GM18868 (cell line): ENCODE data around the gene SORCS2.

Experiments used
- ATAC-seq: cut with Tn5 transposase; IDR thresholded peaks from one replicate; pipeline ENCODE4 v1.9.1; 2021; ENCODE audit warnings: mild to moderate bottlenecking, moderate library complexity; ENCODE audit not compliant: unreplicated experiment

SORCS2 gene

DNA sequence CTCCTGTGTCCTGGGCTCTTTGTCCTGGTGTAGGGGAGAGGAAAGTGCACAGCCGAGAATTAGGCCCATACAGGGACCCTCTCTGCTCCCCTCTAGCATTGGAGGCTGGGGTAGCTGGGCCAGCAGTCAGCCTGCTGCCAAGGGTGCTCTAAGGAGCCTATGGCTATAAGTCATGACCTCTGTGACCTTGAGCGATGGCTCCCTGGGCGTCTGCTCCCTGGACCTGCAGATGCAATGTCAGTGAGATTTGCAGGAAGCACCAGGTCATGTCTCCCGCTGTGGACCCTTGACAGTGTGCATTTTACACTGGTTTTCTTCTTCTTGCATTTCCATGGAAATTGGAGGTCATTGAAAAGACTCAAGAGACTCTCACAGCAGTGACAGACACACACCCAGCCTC lies 476.5 kb downstream of the SORCS2 start:
- ATAC-seq: no peak

DNA sequence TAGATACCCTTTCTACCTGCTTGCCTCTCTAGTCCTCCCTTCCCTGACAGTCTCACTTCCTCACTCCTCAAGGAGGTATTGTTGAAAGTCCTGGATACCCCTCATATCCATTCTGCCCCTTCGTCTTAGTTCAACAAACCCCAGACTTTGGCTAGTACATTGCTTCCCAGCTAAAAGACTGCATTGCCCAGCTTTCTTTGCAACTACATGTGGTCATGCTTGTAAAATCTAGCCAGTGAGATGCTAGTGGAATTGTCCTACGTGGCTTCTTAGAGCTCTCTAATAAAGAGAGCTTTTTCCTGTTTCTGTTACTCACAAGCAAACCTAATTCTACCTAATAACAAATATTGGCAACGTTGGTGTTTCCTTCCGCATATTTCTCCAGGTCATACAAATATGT lies 480.3 kb downstream of the SORCS2 start:
- no peak for ATAC-seq

DNA sequence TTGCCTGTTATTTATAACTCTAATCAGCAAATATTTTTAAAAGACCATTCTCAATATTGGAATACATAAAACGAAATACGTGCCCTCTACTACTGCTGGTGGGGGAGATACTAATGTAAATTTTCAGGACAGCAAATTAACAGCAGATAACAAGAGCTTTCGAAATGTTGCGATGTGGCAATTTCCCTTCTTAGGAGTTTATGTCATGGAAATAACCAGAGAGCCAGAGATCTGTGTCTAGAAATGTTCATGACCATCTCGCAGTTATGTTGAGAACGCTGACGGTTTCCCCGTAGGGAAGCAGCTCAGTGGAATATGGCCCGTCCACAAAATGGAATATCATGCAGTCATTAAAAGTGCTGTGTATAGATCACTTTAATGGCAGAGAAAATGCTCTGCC lies 480.8 kb downstream of the SORCS2 start:
- ATAC-seq: no peak

DNA sequence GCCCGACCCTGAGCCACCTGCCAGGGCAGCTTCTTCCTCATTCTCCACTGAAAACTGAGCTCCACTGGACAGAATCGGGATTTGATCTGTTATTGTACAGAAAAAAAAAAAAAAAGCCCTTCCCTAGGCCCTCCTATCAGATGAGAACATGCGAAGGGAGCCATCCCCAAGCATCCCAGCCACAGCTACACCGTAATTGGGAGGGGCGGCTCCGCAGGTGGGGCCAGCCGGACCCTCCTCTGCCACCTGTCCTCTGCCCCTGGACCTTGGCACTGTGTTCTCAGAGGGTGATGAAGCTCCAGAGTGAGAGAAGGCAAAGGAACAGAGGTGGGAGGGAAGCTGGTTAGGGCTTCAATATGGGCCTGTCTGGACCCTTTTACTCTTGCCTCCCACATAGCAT lies 482.4 kb downstream of the SORCS2 start:
- no peak for ATAC-seq

DNA sequence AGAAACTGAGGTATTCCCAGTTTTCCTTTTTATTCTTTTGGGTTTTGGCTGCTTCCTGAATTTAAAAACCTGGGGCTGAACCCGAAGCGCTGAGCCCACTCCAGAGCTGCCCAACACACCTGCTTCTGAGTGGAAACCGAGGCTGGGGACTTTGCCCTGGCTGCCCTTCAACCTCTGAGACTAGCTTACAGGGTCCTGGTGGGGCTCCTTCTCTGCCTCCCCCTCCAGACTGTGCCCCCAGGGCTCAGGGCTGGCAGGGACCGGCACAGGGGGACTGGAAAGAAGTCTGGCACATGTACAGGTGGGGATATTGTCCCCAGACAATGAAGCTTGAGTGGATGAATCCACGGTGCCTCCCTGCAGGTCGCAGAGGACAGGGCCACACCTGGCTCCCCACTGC lies 482.8 kb downstream of the SORCS2 start:
- ATAC-seq: no peak

DNA sequence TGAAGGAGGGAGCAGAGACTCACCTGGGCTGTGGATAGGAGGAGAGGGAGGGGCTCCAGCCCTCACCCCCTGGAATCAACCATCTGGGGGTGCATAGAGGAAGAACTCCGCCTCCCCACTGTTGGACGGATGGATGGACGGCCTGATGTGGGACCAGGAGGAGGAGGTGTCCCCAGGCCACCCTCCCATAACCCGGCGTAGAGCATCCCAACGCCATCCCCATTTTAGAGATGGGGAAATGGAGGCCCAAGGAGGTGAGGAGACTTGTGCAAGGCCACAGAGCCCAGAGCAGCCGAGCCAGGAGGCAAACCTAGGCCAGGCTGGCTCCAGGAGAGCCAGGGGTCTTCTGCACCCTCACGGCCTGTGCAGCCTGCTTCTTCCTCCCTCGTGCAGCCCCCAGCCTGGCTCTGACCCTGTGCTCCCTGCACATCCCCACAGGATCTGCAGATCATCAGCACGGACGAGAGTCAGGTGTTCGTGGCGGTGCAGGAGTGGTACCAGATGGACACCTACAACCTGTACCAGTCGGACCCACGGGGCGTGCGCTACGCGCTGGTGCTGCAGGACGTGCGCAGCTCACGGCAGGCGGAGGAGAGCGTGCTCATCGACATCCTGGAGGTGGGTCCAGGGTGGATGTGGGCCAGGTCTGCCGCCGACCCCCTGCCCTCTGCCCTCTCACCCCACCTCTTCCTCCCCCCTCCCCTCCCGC lies 483.4 kb downstream of the SORCS2 start:
- no peak for ATAC-seq

DNA sequence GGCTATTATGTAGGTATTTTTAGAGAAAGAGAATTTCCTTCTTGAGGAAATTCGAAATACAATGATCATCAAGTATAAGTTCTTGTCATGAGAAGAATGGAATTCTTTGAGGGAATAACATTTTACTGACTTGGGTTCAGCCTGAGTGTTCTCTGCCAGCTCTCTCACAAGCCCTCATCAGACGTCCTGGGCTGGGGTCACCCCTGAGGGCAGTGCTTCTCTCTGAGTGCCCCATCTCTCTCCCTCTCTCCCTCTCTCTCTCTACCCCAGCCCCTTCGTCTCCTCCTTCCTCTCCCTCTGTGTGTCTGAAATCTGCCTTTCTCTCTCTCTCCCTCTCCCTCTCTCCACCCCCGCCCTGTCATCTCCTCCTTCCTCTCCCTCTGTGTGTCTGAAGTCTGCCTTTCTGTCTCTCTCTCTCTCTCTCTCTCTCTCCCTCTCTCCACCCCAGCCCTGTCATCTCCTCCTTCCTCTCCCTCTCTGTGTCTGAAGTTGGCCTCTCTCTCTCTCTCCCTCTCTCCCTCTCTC lies 484.1 kb downstream of the SORCS2 start:
- ATAC-seq: no peak

DNA sequence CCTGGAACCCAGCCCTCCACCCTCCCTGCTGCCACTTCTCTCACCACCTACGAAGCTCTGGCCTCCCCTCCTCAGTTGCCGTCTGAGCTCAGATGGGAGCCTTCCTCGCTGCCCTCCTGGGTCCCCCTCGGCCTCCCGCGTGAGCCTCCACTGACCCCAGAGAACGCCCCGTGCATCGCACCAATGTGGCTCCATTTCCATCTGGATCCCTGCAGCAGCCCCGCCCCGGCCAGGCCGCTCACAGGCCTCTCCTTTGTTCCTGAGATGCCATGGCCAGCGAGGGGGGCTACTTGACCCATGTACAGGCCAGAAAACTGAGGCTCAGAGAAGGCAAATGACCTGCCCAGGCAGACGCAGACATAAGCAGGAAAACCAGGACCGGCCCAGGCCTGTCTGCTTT lies 484.7 kb downstream of the SORCS2 start:
- no peak for ATAC-seq

DNA sequence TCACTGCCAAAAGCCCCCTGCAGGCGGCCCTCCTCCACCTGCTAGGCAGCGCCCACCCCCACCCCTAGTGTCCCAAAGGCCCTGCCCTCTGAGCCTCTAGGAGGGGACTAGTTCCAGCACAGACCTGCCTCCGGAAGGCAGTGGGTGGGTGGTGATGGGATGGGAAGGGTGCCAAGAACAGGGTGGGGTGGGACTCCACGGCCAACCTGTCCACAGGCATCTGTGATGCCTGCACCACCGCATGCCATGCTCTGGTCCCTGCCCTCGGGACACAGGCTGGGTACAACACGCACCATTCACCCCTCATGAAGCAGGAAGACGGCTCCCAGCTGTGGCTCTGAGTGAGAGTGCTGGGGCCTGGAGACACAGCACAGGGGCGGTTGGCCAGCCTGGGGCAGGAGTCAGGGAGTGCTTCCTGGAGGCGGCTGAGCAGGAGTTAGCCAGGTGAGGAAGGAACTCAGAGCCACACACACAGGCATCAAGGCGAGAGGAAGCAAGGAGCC lies 485.5 kb downstream of the SORCS2 start:
- no peak for ATAC-seq

DNA sequence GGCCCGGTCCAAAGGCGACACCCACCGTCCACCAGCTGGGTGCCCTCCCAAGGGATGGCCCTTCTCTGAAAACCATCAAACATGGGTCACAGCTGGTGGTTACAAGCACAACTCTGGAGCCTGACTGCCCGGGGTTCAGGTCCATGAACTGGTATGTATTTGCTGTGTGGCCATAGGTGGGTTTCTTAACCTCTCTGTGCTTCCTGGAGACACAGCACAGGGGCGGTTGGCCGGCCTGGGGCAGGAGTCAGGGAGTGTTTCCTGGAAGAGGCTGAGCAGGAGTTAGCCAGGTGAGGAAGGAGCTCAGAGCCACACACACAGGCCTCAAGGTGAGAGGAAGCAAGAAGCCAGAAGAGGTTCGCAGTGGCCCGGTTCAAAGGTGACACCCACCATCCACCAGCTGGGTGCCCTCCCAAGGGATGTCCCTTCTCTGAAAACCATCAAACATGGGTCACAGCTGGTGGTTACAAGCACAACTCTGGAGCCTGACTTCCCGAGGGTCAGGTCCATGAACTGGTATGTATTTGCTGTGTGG lies 486.0 kb downstream of the SORCS2 start:
- ATAC-seq: no peak

DNA sequence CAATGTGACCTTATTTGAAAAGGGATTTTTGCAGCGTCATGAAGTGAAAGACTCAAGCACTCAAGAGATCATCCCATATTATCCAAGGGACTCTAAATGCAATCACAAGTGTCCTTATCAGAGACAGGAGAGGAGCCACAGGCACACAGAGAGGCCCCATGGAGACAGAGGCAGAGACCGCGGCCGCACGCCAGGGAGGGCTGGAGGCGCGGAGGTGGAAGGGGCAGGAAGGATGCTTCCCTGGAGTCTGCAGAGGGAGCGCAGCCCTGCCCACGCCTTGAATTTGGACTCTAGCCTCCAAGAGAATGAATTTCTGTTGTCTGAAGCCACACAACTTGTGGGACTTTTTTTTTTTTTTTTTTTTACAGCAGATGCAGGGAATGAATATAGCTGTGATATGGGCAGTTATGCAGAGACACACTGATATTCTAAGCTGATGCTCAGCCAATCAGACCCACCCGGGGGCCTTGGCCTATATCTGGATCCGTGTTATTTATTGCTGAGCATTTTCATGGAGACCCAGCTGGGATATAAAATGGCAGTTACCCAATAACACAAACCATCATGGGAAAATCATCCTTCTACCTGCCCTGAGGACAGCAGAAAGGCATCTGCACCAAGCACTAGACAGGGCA lies 487.2 kb downstream of the SORCS2 start:
- no peak for ATAC-seq

DNA sequence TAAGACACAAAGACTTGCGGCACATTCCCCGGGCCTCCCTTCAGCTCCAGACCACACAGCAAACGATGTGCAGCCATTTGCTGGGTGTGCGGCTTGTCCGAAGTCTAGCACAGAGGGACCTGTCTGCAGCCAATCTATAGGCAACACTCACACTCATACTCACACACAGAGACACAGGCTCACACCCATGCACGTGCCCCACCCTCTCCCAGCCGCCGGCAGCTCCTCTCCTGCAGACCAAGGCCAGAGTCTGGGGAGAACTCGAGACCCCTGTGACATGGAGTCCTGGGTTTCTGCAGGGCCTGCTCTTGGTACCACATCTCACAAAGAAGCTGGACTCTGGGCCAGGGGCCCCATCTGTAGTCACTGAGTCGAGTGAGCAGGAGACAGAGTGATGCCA lies 487.8 kb downstream of the SORCS2 start:
- no peak for ATAC-seq

DNA sequence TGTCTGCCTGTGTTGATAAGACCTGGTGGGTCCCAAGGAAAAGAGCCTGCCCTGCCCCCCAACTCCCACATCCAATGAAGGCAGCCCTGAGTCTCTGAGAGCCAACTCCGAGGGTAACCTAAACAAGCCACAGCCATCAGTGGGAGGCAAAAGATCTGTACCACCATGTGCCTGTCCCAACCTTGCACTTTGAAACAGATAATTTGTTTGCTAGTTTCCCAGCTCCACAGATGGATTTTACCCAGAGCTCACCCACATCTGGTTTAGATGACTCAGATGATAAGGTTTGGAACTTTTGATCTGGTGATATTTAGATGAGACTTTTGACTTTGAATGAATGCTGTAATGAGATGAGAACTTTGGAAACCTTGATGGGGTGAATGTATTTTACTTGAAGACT lies 488.4 kb downstream of the SORCS2 start:
- ATAC-seq: no peak

DNA sequence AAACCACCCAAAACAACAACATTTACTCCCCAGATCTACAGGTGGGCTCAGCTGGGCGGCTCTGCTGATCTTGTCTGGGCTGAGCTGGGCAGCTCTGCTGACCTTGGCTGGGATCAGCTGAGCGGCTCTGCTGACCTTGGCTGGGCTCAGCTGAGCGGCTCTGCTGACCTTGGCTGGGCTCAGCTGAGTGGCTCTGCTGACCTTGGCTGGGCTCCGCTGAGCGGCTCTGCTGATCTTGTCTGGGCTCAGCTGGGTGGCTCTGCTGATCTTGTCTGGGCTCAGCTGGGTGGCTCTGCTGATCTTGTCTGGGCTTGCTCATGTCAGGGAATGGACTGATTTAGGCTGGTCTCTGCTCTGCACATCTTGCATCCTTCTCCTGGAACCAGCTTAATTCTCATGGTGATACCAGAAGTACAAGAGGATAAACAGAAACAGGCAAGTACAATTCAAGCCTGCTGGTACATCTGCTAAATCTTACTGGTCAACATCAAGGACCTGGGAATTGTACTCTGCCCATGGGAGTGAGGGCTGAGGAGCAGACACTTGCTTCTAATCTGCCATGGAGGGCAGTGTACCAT lies 490.9 kb downstream of the SORCS2 start:
- no peak for ATAC-seq

DNA sequence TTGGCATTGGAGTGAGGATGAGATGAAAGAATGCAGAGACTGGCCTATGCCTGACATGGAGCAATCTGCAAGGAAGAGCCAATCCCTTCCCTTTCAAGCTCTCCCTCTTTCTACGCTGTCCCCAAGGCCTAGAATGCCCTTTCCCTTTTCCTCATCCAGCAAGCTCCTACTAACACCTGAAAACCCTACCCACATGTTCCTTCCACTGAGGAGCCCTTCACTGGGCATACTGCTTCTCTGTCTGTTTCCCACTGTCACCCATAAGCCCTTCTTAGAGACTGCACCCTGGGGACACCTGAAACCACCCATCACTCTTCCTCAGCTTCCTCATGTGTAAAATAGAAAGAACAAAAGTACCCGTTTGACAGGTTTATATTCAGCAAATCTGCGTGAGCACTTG lies 492.0 kb downstream of the SORCS2 start:
- ATAC-seq: no peak

DNA sequence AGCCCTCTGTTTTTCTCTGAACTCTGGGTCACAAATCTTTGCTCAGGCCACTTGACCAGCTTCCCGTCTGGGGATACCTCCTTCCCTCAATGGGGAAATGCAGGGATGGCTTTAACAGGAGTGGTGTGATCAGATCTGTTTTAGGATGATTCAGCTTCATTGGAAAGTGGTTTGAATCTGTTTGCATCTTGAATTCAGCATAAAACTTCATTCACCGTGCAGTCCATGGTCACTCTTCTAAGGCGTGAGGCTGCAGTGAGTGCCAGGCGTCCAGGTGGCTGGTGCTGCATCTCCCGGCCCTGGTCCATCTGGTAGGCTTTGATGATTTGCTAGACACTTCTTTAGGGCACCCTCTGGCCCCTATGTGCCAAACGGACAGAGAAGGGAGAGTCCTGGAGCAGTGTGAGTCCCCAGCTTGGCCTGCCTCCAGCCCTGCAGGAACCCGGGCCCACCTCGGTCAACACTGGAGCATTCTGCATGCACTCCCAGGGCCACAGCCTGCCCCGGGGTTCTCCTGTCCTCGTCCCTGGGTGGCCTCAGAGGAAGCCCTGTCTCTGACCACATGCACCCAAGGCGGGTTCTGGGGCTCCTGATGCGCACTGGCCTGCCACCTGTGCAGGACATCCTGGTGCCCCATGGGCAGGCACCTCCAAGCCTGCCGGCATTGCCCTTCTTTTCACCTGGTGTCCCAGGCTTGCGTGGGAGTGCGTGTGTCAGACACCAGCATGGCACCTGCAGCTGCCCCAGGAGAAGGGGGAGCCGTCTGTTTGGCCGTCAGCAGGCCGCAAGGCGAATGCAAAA lies 493.9 kb downstream of the SORCS2 start:
- ATAC-seq: no peak

DNA sequence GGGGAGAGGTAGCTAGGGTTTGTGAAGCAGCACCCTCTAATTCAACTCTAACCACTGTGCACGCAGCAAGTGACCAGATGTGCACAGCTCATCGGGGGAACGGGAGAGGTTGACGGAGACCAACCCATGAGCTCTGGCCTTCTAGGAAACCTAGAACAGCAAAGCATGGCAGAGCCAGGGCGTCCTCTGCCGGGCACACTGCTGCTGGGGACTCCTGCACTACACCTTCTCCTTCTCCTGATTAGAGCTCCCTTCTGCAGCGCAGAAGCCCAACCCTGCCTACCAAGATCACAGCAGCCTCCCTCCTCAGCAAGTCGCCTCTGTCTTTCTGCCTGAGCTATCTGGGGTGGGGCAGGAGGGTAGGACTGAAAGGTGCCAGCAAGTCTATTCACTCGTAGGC lies 494.7 kb downstream of the SORCS2 start:
- no peak for ATAC-seq

DNA sequence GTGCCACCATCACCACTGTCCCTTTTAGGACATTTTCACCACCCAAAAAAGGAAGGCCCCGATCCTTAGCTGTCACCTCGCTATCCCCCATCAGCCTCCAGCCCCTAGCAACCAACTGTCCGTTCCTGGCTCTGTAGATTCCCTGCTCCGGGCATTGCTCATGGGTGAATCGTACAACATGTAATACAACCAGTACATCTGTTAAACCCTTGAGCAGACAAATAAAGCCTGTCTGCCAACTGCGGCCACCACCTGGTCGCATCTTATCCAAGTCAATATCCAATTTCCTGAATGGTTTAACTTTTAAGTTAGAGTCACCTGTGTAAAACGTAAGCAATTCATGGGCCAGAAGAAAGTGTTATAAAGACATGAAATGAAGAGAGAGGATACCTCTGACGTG lies 495.5 kb downstream of the SORCS2 start:
- no peak for ATAC-seq

DNA sequence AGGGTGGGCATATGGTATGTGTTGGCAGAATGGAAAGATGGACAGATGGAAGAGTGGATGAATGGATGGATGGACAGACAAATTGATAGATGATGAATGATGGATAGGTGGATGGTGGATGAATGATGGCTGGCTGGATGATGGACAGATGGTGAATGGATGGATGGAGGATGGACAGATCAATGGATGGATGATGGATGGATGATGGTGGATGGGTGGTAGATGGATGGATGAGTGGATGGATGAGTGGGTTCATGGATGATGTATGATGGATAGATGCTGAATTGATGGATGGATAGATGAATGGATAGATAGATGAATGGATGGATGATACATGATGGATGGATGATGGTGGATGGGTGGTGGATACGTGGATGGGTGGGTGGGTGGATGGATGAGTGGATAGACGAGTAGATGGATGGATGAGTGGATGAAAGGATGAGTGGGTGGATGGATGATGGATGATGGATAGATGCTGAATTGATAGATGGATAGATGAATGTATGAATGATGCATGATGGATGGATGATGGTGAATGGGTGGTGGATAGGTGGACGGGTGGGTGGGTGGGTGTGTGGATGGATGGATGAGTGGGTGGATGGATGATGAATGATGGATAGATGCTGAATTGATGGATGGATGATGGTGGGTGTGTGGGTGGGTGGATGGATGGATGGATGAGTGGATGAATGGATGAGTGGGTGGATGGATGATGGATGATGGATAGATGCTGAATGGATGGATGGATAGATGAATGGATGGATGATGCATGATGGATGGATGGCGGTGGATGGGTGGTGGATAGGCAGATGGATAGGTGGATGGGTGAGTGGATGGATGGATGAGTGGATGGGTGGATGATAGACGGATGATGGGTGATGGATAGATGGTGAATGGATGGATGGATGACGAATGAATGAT lies 497.7 kb downstream of the SORCS2 start:
- no peak for ATAC-seq

DNA sequence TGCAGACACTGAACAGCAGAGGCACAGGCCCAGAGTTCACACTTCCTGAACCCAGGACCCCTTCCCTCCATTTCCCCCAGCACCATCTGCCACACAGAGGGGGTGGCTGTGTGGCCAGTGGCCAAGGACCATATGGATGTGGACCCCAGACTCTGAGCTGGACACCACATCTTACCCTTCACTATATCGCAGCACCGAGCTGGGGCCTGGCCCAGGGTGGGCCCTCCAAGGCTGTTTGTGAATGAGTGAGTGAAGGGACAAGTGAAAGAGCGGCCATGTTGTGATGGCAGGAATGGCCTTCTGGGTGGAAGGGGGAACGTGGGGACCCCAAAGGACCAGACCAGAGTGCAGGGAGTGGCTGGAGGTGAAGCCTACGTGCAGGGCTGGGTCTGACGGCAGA lies 498.7 kb downstream of the SORCS2 start:
- no peak for ATAC-seq
